HG03442 (cell line): ENCODE measurements around the gene SUMF1.
"Not testable (repeated sequence)": the region's sequence is repeated elsewhere in the genome, so short reads cannot be mapped to it uniquely, and the experiment has no call there.

Experiments
- ATAC-seq: cut with Tn5 transposase; IDR thresholded peaks from one replicate; pipeline ENCODE4 v1.9.1; 2021; ENCODE audit warnings: mild to moderate bottlenecking, moderate library complexity; ENCODE audit not compliant: unreplicated experiment

Gene SUMF1

GRCh38 chr3:4340411-4341335 lies 126.4 kb downstream of the SUMF1 start:
- no peak for ATAC-seq

GRCh38 chr3:4340077-4340410 lies 127.0 kb downstream of the SUMF1 start:
- no peak for ATAC-seq

- no peak for ATAC-seq
Observed at GRCh38 chr3:4338751-4339150, 128.3 kb downstream of the SUMF1 start.

GRCh38 chr3:4336850-4337546 lies 130.1 kb downstream of the SUMF1 start:
- ATAC-seq = no peak

DNA sequence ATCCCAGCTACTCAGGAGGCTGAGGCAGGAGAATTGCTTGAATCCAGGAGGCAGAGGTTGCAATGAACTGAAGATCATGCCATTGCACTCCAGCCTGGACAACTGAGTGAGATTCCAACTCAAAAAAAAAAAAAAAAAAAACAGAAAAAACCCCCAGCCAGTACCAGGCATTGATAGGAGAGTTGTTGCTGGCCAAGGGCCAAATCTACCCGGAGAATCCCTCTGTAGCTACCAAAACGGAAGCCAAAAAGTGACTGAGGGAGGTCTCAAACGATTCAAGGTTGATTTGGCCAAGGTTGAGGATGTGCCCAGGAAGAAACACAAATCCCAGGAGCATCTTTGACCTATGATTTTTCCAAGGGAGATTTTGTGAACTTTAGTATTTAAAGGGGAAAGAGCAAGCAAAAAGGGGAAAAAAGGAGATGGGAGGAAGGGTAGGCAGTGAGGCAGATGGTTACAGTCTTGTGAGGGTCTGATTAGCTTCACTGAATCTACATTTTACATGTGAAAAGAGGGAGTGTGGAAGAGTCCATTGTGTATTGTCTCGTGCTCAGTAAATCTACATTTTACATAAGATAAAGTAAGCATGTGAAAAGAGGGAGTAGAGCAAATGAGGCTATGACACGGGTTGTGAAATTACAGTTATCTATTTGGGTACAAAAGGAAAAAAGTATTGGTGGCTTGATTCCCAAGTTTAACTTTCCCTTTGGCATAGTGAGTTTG lies 131.1 kb downstream of the SUMF1 start:
- no peak for ATAC-seq

DNA sequence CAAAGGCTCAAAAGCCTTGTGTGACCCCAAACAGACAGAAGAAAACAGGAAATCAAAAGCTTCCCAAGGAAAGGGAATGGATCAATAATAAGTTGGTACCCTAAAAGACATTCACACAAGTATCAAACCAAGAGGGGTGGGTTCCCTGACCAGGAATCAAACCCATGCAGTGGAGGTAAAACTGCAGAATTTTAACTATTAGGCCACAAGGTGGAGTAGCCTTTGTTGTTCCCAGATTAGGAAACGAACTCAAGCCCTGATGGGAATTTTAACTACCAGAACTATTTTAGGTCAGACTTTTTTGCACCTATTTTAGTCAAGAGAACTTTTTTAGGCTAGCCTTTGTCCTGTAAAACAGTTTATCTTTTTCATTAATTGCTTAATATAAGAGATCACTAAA lies 132.5 kb downstream of the SUMF1 start:
- no peak for ATAC-seq

DNA sequence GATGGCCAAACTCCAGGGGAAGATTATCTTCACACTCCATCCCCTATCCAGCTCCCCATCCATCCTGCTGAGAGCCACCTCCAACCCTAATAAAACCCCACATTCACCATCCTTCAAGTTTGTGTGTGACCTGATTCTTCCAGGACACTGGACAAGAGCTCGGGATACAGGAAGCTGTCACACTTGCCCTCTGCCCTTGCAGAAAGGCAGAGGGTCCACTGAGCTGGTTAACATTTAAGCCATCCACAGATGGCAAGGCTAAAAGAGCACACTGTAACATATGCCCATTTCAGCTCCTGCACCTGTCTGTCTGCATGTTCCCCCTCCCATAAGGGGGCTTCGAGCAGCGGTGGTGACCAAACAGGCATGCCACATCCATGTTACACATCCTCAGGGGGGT lies 134.1 kb downstream of the SUMF1 start:
- no peak for ATAC-seq

GRCh38 chr3:4332574-4332973 lies 134.5 kb downstream of the SUMF1 start:
- ATAC-seq = no peak

- ATAC-seq = no peak
Observed at GRCh38 chr3:4332111-4332510, 135.0 kb downstream of the SUMF1 start.

- not testable (repeated sequence) for ATAC-seq
Observed at GRCh38 chr3:4329806-4330205, 137.3 kb downstream of the SUMF1 start.

DNA sequence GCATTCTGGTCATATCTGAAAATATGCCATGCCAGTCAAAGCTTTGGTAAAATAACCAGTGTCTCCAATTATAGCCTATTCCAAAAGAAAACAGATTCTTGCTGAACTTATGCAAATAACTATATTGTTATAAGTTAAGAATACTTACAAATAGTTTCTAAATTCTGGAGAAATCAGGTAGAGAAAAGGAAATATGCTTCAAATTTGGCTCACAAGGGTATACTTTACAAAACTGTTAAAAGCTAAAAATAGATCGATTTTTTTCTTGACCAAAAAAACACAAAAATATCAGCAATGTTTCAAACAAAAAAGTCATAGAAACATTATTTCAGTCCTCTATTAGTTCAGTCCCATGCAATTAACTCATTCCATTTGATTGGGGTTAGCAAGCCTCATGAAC lies 140.2 kb downstream of the SUMF1 start:
- ATAC-seq = no peak

- no peak for ATAC-seq
Observed at GRCh38 chr3:4323246-4324027, 143.6 kb downstream of the SUMF1 start.

- no peak for ATAC-seq
Observed at GRCh38 chr3:4322635-4323034, 144.4 kb downstream of the SUMF1 start.

GRCh38 chr3:4321732-4322131 lies 145.3 kb downstream of the SUMF1 start:
- no peak for ATAC-seq

DNA sequence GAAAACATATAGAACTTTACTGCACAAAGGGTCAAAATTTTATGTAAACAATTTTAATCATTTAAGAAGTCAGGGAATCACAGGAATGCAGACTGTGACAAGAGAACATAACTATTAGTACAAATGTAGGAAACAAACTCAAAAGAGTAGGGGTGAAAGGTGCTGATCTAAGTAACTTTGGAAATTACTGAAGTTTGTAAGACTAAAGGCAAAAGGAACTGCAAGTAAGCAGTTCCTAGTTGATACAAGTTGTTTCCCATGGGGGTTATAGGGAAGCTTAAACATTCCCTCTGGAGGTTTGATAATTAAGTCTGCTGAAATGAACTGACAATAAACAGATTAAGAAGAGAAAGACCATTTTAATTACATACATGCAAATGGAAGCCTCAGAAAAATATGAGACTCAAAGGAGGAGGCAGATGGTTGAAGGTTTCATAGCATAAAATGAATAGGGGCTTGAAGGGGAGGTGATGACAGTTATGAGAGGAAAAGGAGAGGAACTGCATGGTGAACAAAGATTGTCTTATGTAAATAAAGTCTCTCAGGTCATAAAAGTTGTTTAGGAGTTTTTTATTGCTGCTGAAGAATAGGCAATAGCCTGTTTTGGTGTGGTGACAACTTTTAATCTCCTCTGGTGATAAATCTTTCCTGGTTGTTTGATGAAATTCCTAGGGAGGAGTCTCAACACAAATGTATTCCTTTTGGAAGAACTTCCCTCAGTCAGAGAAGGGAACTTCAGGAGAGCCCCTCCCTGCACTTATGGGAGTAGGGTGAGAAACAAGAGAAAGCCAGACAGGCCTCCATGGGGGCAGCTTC lies 146.8 kb downstream of the SUMF1 start:
- ATAC-seq = no peak

DNA sequence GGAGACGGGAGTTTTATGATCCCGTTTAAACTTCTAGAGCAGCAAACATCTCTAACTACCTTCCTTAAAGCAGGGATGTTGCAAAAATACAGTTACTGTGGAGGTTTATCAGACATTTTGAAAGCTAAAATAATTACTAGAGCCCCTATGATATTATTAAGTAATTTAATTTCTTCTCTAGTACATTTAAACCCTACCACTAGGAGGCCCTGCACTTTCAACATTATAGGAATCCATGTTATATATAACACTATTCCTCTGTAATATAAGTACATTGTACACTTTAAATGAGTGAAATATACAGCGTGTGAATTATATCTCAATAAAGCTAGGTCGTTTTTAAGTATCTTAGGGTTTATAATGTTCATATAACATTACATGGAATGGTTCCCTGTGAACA lies 152.4 kb downstream of the SUMF1 start:
- ATAC-seq = no peak

DNA sequence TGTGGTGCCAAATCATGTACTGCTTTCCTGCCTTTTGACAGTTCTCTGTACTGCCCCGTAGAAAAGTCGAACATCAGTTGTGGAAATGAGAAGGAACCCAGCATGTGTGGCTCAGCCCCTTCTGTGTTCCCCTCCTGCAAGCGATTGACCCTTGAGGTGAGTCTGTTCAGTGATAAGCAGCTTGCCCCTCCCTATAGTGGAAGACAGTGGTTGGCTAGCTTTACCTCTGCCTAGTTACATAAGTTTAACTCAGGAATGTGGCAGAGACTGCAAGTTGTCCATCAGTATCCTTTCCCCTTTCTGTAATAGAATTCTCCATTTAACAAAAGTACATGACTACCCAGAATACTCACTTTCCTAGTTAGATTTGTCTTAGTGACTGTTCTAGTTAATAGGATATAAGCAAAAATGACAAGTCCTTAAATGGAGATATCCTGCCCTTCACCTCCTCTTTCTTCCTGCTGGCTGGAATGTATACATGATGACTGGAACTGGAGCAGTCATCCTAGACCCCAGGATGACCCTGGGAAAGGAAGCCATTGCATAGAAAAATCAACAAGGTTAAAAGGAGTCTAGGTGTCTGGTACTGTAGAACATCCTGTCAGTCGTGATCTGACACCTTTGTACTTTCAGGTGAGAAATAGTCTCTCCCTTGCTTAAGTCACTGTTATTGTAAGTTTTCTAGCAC lies 153.3 kb downstream of the SUMF1 start:
- ATAC-seq = no peak

- ATAC-seq = no peak
Observed at GRCh38 chr3:4311496-4311895, 155.6 kb downstream of the SUMF1 start.
